ENCODE measurements around the gene SIRT5.

Gene SIRT5

DNA sequence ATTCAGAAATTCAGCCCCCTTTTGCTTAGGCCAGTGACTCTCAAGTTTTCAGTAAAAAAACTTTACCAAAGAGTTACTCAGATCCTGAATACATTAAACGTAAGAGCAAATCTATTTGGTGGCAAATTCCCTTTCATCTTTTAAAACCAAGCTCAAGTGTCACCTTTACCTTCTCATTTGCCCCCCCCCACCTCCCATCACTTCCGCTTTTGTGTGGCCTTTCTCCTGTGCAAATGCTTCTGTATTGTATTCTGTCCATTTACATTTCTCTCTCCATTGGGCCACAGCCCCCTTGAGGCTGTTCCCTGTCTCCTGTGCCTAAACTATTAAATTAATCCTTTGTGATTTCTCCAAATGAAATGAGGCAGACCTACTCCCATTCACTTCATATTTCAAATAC is 42.7 kb downstream of the SIRT5 start:
- no peak for FAIRE-seq

GRCh38 chr6:13624871-13625288 is 50.5 kb downstream of the SIRT5 start:
- DNase-seq (ENCODE audit: extremely low spot score, insufficient read length, low read depth): no peak
- peak; percentile 68 for FAIRE-seq

More for the DNA sequence above, 42.7 kb downstream of the SIRT5 start:
- no peak for DNase-seq (ENCODE audit: extremely low spot score, insufficient read length, low read depth)

DNA sequence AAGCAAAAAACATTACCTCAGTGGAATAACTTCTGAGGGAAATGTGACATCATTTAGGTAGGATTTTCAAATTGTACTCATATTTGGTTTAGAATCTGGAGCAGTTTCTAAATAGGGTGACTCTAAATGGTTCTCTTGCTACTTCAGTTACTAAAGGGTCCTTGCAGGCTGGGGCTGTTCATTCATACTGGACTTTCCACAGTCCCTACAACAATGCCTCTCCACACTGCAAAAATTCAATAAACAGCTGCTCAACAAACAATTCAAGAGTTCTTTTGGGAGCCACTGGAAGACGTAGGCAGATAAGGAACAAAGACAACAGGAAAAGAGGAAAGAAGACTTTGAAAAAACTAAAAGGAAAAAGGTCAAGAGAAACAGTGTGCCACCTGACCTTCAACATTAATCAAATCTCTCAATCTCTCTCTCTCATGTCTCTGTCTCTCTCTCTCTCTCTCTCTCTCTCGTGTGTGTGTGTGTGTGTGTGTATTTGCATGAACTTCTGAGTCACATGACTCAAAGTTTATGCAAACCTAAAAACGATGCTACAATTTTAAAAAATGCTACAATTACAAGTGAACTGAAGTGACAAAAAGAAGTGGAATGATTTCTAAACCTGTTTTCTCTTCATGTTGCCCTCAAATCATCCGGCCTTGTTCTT is 55.2 kb downstream of the SIRT5 start:
- DNase-seq (ENCODE audit: extremely low spot score, insufficient read length, low read depth) (no peak), FAIRE-seq (no peak)

- DNase-seq (ENCODE audit: extremely low spot score, insufficient read length, low read depth) (no peak), FAIRE-seq (no peak)
Measured at GRCh38 chr6:13630499-13630898, 56.1 kb downstream of the SIRT5 start.

GRCh38 chr6:13633343-13633742 is 58.9 kb downstream of the SIRT5 start:
- FAIRE-seq (no peak), DNase-seq (ENCODE audit: extremely low spot score, insufficient read length, low read depth) (no peak)

- FAIRE-seq (no peak), DNase-seq (ENCODE audit: extremely low spot score, insufficient read length, low read depth) (no peak)
Measured at GRCh38 chr6:13635948-13636658, 61.7 kb downstream of the SIRT5 start.

DNA sequence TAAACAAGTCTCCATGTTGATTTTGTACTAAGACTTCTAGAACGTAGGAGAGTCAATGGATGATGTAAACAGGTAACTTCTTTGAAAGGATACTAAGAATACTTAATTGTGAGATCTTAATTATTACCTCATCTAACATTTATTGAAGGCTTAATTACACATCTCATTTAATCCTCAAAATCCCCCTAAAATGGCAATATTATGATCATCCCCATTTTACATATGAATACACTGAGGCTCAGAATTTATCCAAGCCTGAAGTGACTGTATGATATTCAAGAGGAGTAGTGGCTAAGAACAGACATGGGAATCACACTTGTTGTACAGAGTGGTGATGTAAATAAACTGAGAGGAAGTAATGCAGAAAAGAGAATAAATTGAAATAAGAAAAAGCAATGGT is 63.6 kb downstream of the SIRT5 start:
- DNase-seq (ENCODE audit: extremely low spot score, insufficient read length, low read depth) (no peak), FAIRE-seq (peak; percentile 39)

- DNase-seq (ENCODE audit: extremely low spot score, insufficient read length, low read depth) (no peak), FAIRE-seq (no peak)
Measured at GRCh38 chr6:13638626-13639025, 64.2 kb downstream of the SIRT5 start.

- DNase-seq (ENCODE audit: extremely low spot score, insufficient read length, low read depth) (no peak), FAIRE-seq (no peak)
Measured at GRCh38 chr6:13641315-13641714, 66.9 kb downstream of the SIRT5 start.

DNA sequence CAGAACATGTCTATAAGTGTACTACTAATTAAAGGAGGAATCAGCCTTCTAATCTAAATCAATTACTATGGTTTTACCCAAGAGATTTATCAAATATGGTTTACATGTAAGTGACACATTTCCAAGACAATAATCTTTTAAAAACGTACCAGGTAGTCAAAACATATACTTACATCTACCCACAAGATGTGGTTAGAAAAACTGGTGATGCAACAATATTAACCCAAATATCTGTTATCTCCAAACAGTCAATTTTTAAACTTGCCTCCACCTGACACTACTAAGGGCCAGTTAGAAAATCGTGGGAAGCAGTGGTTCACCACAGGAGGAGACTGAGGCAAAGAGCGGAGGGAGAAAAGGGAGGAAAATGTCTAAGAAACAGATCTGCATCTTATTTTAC is 68.7 kb downstream of the SIRT5 start:
- no peak for FAIRE-seq
- no peak for DNase-seq (ENCODE audit: extremely low spot score, insufficient read length, low read depth)

DNA sequence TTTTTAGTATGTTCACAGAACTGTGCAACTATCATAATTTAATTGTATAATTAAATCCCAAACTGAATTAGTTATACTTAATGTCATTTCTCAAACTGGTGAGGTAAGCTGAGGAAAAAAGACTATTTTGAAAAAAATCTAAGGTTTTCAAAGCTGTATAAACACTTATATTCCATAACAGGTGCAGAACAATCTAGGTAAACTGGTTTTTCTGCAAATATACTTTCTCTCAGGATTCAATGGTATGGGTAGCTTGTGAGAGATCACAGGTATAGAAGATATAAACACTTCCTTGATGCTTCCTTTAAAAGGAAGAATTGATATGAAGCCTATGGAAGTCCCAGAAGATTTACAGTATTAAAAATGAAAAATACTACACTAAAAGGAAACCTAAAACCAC is 74.4 kb downstream of the SIRT5 start:
- FAIRE-seq (no peak), DNase-seq (ENCODE audit: extremely low spot score, insufficient read length, low read depth) (no peak)

DNA sequence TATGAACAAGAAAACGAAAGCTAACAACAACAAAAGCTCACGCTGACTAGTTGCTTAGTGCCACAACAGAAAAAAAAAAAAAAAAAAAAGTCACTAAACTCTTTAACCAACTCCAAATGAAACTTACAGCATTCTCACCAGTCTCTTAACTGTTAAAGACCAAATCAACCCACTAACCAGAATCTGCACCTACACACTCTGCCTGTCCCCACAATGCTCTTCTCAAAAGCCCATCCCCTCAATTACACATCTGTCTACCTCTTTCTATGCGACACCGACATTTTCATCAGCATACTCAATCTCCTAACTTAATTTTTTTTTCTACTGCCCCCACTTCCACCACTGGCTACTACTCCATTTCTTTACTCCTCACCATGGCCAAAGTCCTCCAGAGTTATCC is 75.0 kb downstream of the SIRT5 start:
- FAIRE-seq (no peak), DNase-seq (ENCODE audit: extremely low spot score, insufficient read length, low read depth) (no peak)

GRCh38 chr6:13653296-13653695 is 78.9 kb downstream of the SIRT5 start:
- no peak for FAIRE-seq
- no peak for DNase-seq (ENCODE audit: extremely low spot score, insufficient read length, low read depth)

DNA sequence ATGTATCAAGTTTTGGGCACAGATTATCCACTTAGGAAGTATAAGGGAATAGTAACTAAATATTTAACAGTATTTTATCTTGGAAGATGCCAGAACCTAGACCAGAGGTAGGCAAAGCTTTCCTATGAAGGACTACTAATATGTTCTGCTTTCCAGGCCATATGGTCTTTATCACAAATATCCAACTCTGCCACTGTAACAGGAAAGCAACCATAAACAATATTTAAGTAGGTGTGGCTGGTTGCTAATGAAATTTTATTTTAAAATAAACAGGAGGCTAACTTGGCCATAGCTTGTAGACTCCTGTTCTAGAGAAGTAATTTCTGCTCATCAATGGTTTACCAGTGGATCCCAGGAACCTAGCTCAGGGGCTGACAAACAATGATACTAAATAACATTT is 80.1 kb downstream of the SIRT5 start:
- FAIRE-seq (peak; percentile 51), DNase-seq (ENCODE audit: extremely low spot score, insufficient read length, low read depth) (no peak)

DNA sequence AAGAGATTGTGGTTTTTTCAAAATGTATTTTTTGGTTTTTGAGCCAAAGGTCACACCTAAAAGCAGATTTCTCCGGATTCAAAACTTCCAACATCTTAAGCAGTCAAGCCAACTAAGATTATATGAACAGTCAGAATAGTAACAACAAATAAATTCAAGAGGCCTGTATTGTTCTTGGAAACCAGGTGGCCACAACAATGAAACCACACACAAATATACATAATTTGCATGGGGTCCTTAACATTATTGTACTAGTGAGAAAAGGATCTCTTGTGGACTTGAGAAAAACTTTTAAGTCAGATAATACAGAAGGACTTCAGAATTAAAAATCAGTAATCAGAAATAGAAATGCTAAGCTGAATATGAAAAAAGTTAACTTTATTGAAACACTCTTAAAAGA is 81.3 kb downstream of the SIRT5 start:
- DNase-seq (ENCODE audit: extremely low spot score, insufficient read length, low read depth): no peak
- no peak for FAIRE-seq

- DNase-seq (ENCODE audit: extremely low spot score, insufficient read length, low read depth): no peak
- FAIRE-seq: no peak
Measured at GRCh38 chr6:13660273-13660672, 85.9 kb downstream of the SIRT5 start.

DNA sequence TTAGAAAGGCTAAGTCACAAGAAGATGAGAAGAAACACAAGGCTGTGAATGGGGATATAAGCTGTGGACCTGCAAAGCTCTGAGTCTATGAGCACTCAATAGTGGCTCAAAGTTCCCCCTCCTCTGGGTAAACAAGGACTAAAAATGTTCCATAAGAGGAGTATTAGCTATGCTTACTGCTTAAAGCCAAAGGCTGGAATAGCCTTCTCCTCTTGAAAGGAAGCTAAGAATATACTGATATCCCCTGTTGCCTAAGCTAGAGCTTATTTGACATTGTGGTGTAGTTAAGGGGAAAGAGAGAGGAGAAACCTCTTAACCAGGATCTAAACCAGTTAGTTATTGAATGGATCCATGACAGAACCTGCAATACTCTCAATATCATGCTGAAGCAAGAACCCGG is 86.5 kb downstream of the SIRT5 start:
- DNase-seq (ENCODE audit: extremely low spot score, insufficient read length, low read depth) (no peak), FAIRE-seq (no peak)

DNA sequence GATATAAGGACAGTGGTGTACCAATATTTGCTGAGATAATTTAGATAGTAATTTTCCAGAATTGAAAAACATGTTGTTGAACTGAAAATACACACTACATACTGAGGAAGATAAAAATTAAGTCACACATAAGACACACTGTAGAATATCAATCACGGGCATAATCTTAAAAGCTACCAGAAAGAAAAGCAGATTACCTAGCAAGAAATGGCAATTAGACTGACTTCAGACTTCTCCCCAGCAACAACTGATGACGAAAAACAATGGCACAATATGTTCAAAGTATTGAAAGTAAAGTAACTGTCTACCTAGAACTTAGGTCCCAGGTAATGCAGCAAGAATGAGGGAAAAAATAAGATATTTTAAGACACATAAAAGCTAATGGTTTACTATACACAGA is 87.2 kb downstream of the SIRT5 start:
- DNase-seq (ENCODE audit: extremely low spot score, insufficient read length, low read depth) (no peak), FAIRE-seq (no peak)

- FAIRE-seq (no peak), DNase-seq (ENCODE audit: extremely low spot score, insufficient read length, low read depth) (no peak)
Measured at GRCh38 chr6:13662651-13663334, 88.4 kb downstream of the SIRT5 start.

DNA sequence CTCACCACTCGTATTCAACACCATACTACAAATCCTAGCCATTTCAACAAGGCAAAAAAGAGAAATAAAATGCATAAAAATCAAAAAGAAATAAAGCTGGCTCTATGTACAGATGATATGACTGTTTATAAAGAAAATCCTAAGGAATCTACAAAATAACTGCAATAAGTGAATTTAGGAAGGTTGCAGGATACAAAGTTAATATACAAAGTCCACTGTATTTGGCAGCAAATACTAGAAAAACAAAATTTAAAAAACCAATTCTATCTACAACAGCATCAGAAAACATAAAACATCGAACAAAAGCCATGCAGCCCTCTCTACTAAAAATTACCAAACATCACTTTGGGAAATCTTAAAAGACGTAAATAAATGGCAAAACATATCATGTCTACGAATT is 89.6 kb downstream of the SIRT5 start:
- no peak for DNase-seq (ENCODE audit: extremely low spot score, insufficient read length, low read depth)
- no peak for FAIRE-seq

Data from GM18507 (cell line).